IPS-20b (cell line): ENCODE data around the gene SRSF1.
"Not testable (repeated sequence)": the region's sequence is repeated elsewhere in the genome, so short reads cannot be mapped to it uniquely, and the experiment has no call there.

Experiments
- H3K27ac ChIP-seq: one replicate; pipeline ENCODE4 v1.5.1; 2013; ENCODE audit warnings: low read length
- H3K27me3 ChIP-seq: 2 replicates; pipeline ENCODE4 v1.6.1; 2013; ENCODE audit warnings: mild to moderate bottlenecking, low read length, inconsistent platforms; ENCODE audit not compliant: insufficient read depth
- H3K36me3 ChIP-seq: 2 replicates; pipeline ENCODE4 v1.6.1; 2013; ENCODE audit warnings: low read depth, mild to moderate bottlenecking, inconsistent platforms, low read length, moderate library complexity; ENCODE audit not compliant: insufficient read depth
- H3K4me1 ChIP-seq: 2 replicates; pipeline ENCODE4 v1.6.1; 2013; ENCODE audit warnings: mild to moderate bottlenecking, control low read depth, inconsistent platforms, low read length, moderate library complexity; ENCODE audit not compliant: insufficient read depth
- H3K4me3 ChIP-seq: 2 replicates; pipeline ENCODE4 v1.5.1; 2013; ENCODE audit warnings: mild to moderate bottlenecking, low read length, inconsistent platforms
- H3K9ac ChIP-seq: 2 replicates; pipeline ENCODE4 v1.6.1; 2013; ENCODE audit warnings: low read depth, mild to moderate bottlenecking, inconsistent platforms, low read length, moderate library complexity
- H3K9me3 ChIP-seq: 2 replicates; pipeline ENCODE4 v1.6.1; 2013; ENCODE audit warnings: mild to moderate bottlenecking, low read depth, low read length, inconsistent platforms; ENCODE audit not compliant: insufficient read depth

SRSF1 gene

GRCh38 chr17:58044256-58044655 is 37.2 kb upstream of the SRSF1 start:
- H3K36me3 ChIP-seq, H3K27ac ChIP-seq, H3K4me1 ChIP-seq, H3K4me3 ChIP-seq, H3K9ac ChIP-seq, H3K9me3 ChIP-seq: not testable (repeated sequence)
- peaks cover 16% of the 10 kb centered on the region for H3K27me3 ChIP-seq

DNA sequence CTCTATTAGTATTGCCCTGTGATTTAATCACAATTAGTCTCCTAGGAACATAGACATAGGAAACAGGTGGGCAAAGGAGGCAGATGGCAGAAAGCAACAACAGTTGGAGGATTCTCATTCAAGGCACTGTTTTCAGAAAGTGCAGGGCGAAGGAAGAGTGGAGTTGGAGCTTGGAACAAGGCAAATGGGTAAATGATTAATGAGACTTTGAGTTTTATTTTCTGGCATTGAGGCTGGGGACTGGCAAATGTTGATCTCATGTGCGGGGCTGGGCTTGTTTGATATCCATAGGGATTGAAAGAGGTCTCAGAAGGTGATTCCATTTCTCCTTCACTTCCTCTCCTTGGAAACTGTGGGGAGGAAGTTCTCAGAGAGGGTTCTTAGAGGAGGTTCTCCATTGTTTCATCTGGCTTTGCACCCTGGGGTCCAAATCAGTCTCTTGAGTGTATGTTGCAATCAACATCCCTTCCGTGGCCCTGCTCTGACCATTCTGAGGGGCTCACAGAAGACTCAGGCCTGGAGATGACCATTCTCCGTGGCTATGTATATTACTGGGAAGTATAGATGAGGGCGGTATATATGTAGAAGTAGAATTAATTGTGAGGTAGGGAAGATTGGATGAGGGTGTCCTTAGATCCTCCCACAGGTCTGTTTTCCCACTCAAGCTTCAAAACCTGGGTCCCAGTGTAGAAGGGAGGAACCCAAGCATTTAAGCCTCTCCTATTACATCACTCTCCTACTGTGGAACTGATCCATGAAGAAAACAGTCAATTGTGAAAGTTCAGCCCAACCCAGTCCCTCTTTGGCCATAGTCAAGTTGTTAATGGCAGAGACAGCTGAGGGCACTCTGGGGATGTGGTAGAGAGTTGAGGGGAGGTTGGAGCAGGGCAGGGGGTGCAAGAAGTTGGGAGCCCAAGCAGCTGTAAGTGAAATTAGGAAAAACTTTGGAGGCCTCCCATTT is 36.5 kb upstream of the SRSF1 start:
- no peaks in the 10 kb centered on the region for H3K36me3 ChIP-seq
- H3K27me3 ChIP-seq = peaks cover 16% of the 10 kb centered on the region
- no peak overlapping the region for H3K4me3 ChIP-seq
- no peak overlapping the region for H3K27ac ChIP-seq
- H3K9me3 ChIP-seq = no peaks in the 10 kb centered on the region
- peaks cover 3% of the 10 kb centered on the region; the same call in 1 of the 2 replicates for H3K4me1 ChIP-seq
- H3K9ac ChIP-seq = no peak overlapping the region

DNA sequence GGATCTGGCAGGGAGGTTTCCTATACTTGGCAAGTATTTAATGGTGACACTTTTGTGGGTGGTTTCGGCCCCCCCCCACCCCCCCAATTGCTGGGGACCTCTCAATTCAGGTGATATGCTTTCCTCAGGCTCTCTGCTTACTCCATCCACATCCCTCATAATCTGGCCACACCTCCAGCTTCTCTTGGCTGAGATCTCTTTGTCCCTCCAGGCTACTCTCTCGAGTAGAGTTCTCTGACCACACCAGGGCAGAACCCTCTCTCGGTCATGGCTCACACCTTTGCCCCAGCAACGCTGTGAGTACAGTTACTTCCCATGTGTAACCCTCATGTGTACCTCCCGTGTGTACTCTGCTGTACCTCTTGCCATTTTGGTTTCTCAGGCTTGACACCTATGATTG is 34.1 kb upstream of the SRSF1 start:
- Histone ChIP-seq H3K4me1 (no peaks in the 10 kb centered on the region), H3K27me3 (peaks cover 2% of the 10 kb centered on the region; the same call in 1 of the 2 replicates), H3K36me3 (no peaks in the 10 kb centered on the region), H3K4me3 (no peak overlapping the region), H3K27ac (no peak overlapping the region), H3K9ac (no peak overlapping the region), H3K9me3 (no peaks in the 10 kb centered on the region)

GRCh38 chr17:58040386-58040785 is 33.3 kb upstream of the SRSF1 start:
- no peak overlapping the region for H3K9ac ChIP-seq
- H3K4me3 ChIP-seq = no peak overlapping the region
- H3K27me3 ChIP-seq = no peaks in the 10 kb centered on the region; the same call in 1 of the 2 replicates
- no peak overlapping the region for H3K27ac ChIP-seq
- no peaks in the 10 kb centered on the region for H3K36me3 ChIP-seq
- no peaks in the 10 kb centered on the region for H3K4me1 ChIP-seq
- no peaks in the 10 kb centered on the region for H3K9me3 ChIP-seq

- Histone ChIP-seq H3K9ac (no peak overlapping the region), H3K27ac (no peak overlapping the region)
Measured at GRCh38 chr17:58039975-58040374, 32.9 kb upstream of the SRSF1 start.

DNA sequence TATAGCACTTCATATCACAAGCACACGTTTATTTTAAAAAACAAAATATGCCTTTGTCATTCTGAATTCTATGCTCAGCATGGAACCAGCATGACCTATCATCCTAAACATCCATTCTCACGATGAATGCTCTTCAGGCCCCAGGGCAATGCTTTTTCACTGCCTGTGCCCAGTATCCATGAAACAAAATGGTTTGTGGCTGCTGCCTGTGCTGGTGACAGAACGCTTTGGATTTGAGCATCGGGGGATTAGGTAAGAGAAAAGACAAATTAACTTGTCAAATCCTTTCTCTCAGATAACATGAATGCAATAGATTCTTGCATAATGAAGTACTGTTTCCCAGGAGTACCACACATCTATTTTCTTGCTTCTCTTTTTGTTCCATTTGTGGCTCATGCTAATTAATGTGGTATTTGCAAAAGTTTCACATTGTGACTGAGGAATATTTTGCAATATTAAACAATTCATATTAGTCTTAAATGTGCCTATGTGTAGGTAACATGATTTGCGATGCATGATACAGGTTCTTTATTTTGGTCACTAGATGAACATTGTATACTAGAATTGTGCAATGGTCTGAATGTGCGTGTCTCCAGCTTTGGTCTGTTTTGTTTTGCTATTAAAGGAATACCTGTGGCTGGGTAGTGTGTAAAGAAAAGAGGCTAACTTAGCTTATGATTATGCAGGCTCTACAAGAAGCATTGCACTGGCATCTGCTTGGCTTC is 25.8 kb upstream of the SRSF1 start:
- Histone ChIP-seq H3K9ac (no peak overlapping the region), H3K4me1 (peaks cover 15% of the 10 kb centered on the region), H3K36me3 (no peaks in the 10 kb centered on the region), H3K27me3 (no peaks in the 10 kb centered on the region), H3K4me3 (no peak overlapping the region), H3K9me3 (no peaks in the 10 kb centered on the region), H3K27ac (no peak overlapping the region)

More at GRCh38 chr17:58039975-58040374, 32.9 kb upstream of the SRSF1 start:
- no peaks in the 10 kb centered on the region for H3K9me3 ChIP-seq
- H3K4me3 ChIP-seq = no peak overlapping the region
- H3K36me3 ChIP-seq = no peaks in the 10 kb centered on the region
- no peaks in the 10 kb centered on the region for H3K4me1 ChIP-seq
- H3K27me3 ChIP-seq = no peaks in the 10 kb centered on the region; the same call in 1 of the 2 replicates

DNA sequence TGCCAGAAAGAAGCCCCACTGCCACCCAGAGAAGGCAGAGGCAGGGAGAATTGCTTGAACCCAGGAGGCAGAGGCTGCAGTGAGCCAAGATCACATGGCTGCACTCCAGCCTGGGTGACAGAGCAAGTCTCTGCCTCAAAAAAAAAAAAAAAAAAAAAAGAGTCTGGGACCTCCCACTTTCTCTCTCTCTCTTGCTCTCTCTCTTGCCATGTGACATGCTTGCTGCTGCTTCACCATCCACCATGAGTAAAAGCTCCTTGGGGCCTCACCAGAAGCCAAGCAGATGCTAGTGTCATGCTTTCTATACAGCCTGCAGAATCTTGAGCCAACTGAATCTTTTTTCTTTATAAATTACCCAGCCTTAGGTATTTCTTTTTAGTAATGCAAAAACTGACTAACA is 21.5 kb upstream of the SRSF1 start:
- Histone ChIP-seq H3K4me1 (peaks cover 13% of the 10 kb centered on the region), H3K9me3 (no peaks in the 10 kb centered on the region), H3K4me3 (no peak overlapping the region), H3K27me3 (no peaks in the 10 kb centered on the region), H3K27ac (no peak overlapping the region), H3K36me3 (no peaks in the 10 kb centered on the region), H3K9ac (no peak overlapping the region)

- Histone ChIP-seq H3K9me3 (no peaks in the 10 kb centered on the region), H3K27me3 (no peaks in the 10 kb centered on the region), H3K36me3 (no peaks in the 10 kb centered on the region), H3K27ac (no peak overlapping the region), H3K9ac (no peak overlapping the region), H3K4me1 (peaks cover 3% of the 10 kb centered on the region; the same call in 1 of the 2 replicates), H3K4me3 (no peak overlapping the region)
Measured at GRCh38 chr17:58020401-58020800, 13.4 kb upstream of the SRSF1 start.

DNA sequence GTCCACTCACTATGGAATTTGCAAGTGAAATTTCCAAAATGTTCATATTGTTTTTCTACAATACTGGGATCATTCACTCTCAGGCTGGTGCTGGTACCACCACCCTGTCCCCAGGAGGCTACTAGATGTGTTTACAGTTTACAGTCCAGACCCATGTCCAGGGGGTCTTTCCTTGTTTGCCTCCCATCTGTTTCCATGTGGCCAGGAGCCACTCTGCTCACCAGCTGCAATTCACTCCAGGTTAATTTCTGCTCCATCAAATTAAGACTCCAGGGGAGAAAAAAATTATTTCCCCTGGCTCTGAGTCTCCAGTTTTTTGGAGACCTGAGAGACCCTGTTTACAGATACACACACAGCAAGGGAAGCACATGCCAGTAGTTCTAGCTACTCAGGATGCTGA is 12.5 kb upstream of the SRSF1 start:
- peaks cover 3% of the 10 kb centered on the region; the same call in 1 of the 2 replicates for H3K4me1 ChIP-seq
- no peaks in the 10 kb centered on the region for H3K27me3 ChIP-seq
- H3K4me3 ChIP-seq = no peak overlapping the region
- no peak overlapping the region for H3K27ac ChIP-seq
- no peak overlapping the region for H3K9ac ChIP-seq
- H3K36me3 ChIP-seq = no peaks in the 10 kb centered on the region
- no peaks in the 10 kb centered on the region for H3K9me3 ChIP-seq

- H3K4me1 ChIP-seq = peaks cover 3% of the 10 kb centered on the region; the same call in 1 of the 2 replicates
- H3K27ac ChIP-seq = no peak overlapping the region
- no peaks in the 10 kb centered on the region for H3K27me3 ChIP-seq
- H3K36me3 ChIP-seq = no peaks in the 10 kb centered on the region
- H3K4me3 ChIP-seq = no peak overlapping the region
- H3K9ac ChIP-seq = no peak overlapping the region
- no peaks in the 10 kb centered on the region for H3K9me3 ChIP-seq
Measured at GRCh38 chr17:58019039-58019438, 12.0 kb upstream of the SRSF1 start.

DNA sequence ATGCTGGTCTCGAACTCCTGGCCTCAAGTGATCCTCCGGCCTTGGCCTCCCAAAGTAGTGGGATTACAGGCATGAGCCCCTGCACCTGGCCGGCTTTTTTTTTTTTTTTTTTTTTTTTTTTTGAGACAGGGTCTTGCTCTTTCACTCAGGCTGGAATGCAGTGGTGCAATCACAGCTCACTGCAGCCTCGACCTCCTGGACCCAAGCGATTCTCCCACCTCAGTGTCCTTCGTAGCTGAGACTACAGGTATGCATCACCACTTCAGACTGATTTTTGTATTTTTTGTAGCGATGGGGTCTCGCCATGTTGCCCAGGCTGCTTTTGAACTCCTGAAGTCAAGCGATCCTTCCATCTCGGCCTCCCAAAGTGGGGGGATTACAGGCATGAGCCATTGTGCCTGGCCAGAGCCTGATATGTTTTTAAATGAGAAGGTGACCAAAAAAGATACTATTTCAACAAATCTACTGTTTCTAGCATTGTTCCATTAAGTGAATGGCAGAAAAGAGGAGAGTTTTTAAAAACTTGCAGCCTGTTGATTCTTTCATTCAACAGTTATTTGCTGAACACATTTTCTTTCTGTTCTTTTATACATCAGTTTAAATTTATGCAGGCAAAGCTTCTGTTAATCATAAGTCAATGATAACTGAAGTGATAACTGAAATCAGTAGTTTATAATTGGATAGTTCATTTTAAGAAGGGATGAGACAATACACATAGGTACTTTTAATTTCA is 3.2 kb upstream of the SRSF1 start:
- Histone ChIP-seq H3K4me3 (no peak overlapping the region), H3K4me1 (peaks cover under 1% of the 10 kb centered on the region; the same call in 1 of the 2 replicates), H3K36me3 (peaks cover 9% of the 10 kb centered on the region), H3K9ac (no peak overlapping the region), H3K27ac (no peak overlapping the region), H3K27me3 (no peaks in the 10 kb centered on the region), H3K9me3 (no peaks in the 10 kb centered on the region)
